ENCODE measurements around the gene ZFP30. TPM values are rescaled to one million over a fixed set of nuclear protein-coding genes. Genes with fewer than 3 reads are reported as not detected.

The ZFP30 gene
- 5.2 to 11.5 TPM (median 6.0 TPM) in 5 replicates for total RNA-seq (2022; extraction: Qiagen RNA extraction; ENCODE audit: low read depth)

DNA sequence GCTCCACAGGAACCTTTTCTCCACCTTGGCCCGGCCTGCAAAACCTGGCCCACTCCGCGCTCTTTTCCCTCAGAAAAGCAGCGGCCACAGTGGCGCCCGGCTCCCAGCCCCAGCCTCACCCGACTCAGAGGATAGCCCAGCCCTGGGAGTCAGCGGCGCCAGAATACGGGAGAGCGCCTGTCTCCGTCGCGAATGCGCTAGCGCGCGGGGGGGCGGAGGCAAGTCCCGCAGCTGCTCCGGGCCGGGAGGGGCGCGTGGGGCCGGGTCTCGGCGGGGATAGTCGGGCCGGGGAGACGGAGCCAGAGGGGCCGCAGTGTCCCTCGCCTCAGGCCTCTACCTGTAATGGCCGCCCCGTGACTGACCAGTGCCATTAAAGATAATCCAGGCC lies at the start of gene ZFP30:
Gene ZFP30 (minus strand): TSS at position 165 of the 388 bp plus-strand sequence. CDS start 7,643 bp downstream, outside the sequence.

GRCh38 chr19:37594304-37594981 lies 60.8 kb downstream of the ZFP30 start, which contains the start of the genes ZNF540 and ZNF571:
Gene ZNF540, plus strand, starts transcription at chr19:37594876. Its CDS starts 3,572 bp downstream, at chr19:37598448.
Gene ZNF571, minus strand, starts transcription at chr19:37594792. Its CDS starts 8,116 bp downstream, at chr19:37586676.

Other genes with a start within 250 kb of the ZFP30 start
- 4.1 to 6.2 TPM (median 4.8 TPM) in 5 replicates for gene ZNF569, start 188.0 kb downstream of the ZFP30 start, total RNA-seq (2022; extraction: Qiagen RNA extraction; ENCODE audit: low read depth)
- 2.6 to 4.5 TPM (median 3.2 TPM) in 5 replicates for gene ZNF570, start 186.1 kb downstream of the ZFP30 start, total RNA-seq (2022; extraction: Qiagen RNA extraction; ENCODE audit: low read depth)
- 0.07 to 0.25 TPM (median 0.12 TPM) in 4 of 5 replicates, not detected in the other for gene ZNF793, start 148.5 kb downstream of the ZFP30 start, total RNA-seq (2022; extraction: Qiagen RNA extraction; ENCODE audit: low read depth)
- 0.70 to 1.3 TPM (median 0.99 TPM) in 5 replicates for gene ZNF571, start 60.7 kb downstream of the ZFP30 start, total RNA-seq (2022; extraction: Qiagen RNA extraction; ENCODE audit: low read depth)
- 0.14 to 0.22 TPM in 2 of 5 replicates, not detected in the others for gene ZNF540, start 60.6 kb downstream of the ZFP30 start, total RNA-seq (2022; extraction: Qiagen RNA extraction; ENCODE audit: low read depth)
- 3.8 to 6.5 TPM (median 5.6 TPM) in 5 replicates for gene ZNF607, start 64.3 kb upstream of the ZFP30 start, total RNA-seq (2022; extraction: Qiagen RNA extraction; ENCODE audit: low read depth)
- gene ZNF573, start 124.1 kb upstream of the ZFP30 start, total RNA-seq (2022; extraction: Qiagen RNA extraction; ENCODE audit: low read depth): 1.3 to 2.6 TPM (median 2.1 TPM) in 5 replicates